Vagina (tissue), 2 donors: Measurements from ENCODE around the gene VWA1. TPM values are rescaled to one million over a fixed set of nuclear protein-coding genes. Genes with fewer than 3 reads are reported as not detected.
"Not testable (repeated sequence)": the region's sequence is repeated elsewhere in the genome, so short reads cannot be mapped to it uniquely, and the experiment has no call there.

Source experiments
- DNase-seq, 2 donors: peaks; one replicate each; pipeline ENCODE4 v3.0.0-alpha.2; 2017; ENCODE audit errors: extremely low spot score in 2 of 2
- H3K27ac ChIP-seq: fragments of 200-600 bp; sonication (generic); one replicate; pipeline ENCODE4 v1.5.1; 2019
- H3K27me3 ChIP-seq: fragments of 200-600 bp; sonication (generic); one replicate; pipeline ENCODE4 v1.5.1; 2019
- H3K36me3 ChIP-seq, 2 donors: fragments of 200-600 bp; sonication (generic); one replicate each; pipeline ENCODE4 v1.5.1; 2017 to 2019
- H3K4me1 ChIP-seq: fragments of 200-600 bp; sonication (generic); one replicate; pipeline ENCODE4 v1.5.1; 2019
- H3K4me3 ChIP-seq, 2 donors: fragments of 200-600 bp; sonication (generic); 1 replicate in 1 of 2; 2 replicates in 1 of 2; pipeline ENCODE4 v1.5.1; 2016 to 2019
- H3K9me3 ChIP-seq: fragments of 200-600 bp; sonication (generic); one replicate; pipeline ENCODE4 v1.5.1; 2019
- CTCF ChIP-seq, 3 experiments: fragments of 450-650 bp in 2 of 3; fragments of 200-600 bp in 1 of 3; sonication (generic) in 1 of 3; IDR thresholded peaks; one replicate each; pipeline ENCODE4 v1.5.1; 2017 to 2019; ENCODE audit warnings: antibody characterized with exemption in 3 of 3, mild to moderate bottlenecking in 2 of 3, moderate library complexity in 2 of 3
- POLR2A ChIP-seq, 2 donors: fragments of 450-650 bp; IDR thresholded peaks; one replicate each; pipeline ENCODE4 v1.6.1; 2017; ENCODE audit warnings: antibody characterized with exemption in 2 of 2, mild to moderate bottlenecking in 2 of 2, moderate library complexity in 2 of 2
- POLR2AphosphoS5 ChIP-seq, 2 donors: sonication (generic); formaldehyde crosslinking; IDR thresholded peaks; one replicate each; pipeline ENCODE4 v1.9.0; 2017; ENCODE audit warnings: antibody characterized with exemption in 2 of 2, mild to moderate bottlenecking in 2 of 2, low read depth in 1 of 2; ENCODE audit not compliant: insufficient read depth in 1 of 2
- intact Hi-C: fragments of 100-400 bp; cut with DNase I; formaldehyde crosslinking; loops from one replicate; pipeline ENCODE4 v1.15.1; 2023
- total RNA-seq: library from RNA; depleted of rRNA; stranded (reverse); fragments of >200 nt; gene quantifications from one replicate; pipeline ENCODE4 v1.2.3, GENCODE V29; 2016

Gene VWA1
- total RNA-seq, 1 donor from 2014 or later: 35.8 TPM

GRCh38 chr1:1411626-1412025, 23.9 kb upstream of the VWA1 start:
- Histone ChIP-seq H3K4me1 (peaks cover 14% of the 10 kb centered on the region), H3K27ac (no peak overlapping the region), H3K4me3 (no peak overlapping the region), H3K36me3 (no peaks in the 10 kb centered on the region), H3K9me3 (no peaks in the 10 kb centered on the region), H3K27me3 (no peaks in the 10 kb centered on the region)
- TF ChIP-seq CTCF (IDR thresholded peaks at IDR 0.05): no peak
- no peak for TF ChIP-seq POLR2A (IDR thresholded peaks at IDR 0.05)
- no peak for TF ChIP-seq POLR2AphosphoS5 (IDR thresholded peaks at IDR 0.05; ENCODE audit: insufficient read depth in 1 of 2, low read depth in 1 of 2)
- intact Hi-C loops: no loop called here
- no peak for DNase-seq

GRCh38 chr1:1412311-1412902, 23.1 kb upstream of the VWA1 start:
- H3K9me3 ChIP-seq, H3K27me3 ChIP-seq, H3K36me3 ChIP-seq, H3K4me3 ChIP-seq, DNase-seq, H3K27ac ChIP-seq, intact Hi-C loops: not testable (repeated sequence)
- peaks cover 13% of the 10 kb centered on the region for H3K4me1 ChIP-seq

GRCh38 chr1:1415751-1416150, 19.7 kb upstream of the VWA1 start:
- Histone ChIP-seq H3K4me3 (no peak overlapping the region), H3K27me3 (no peaks in the 10 kb centered on the region), H3K27ac (no peak overlapping the region), H3K9me3 (no peaks in the 10 kb centered on the region), H3K36me3 (no peaks in the 10 kb centered on the region), H3K4me1 (peaks cover 19% of the 10 kb centered on the region)
- no peak for DNase-seq
- intact Hi-C loops: no loop called here
- TF ChIP-seq CTCF (IDR thresholded peaks at IDR 0.05) (no peak), POLR2AphosphoS5 (IDR thresholded peaks at IDR 0.05; ENCODE audit: insufficient read depth in 1 of 2, low read depth in 1 of 2) (no peak), POLR2A (IDR thresholded peaks at IDR 0.05) (no peak)

GRCh38 chr1:1417396-1417795, 18.1 kb upstream of the VWA1 start:
- peaks cover 36% of the 10 kb centered on the region for H3K4me1 ChIP-seq
- DNase-seq, intact Hi-C loops, H3K27me3 ChIP-seq, H3K36me3 ChIP-seq, H3K27ac ChIP-seq, H3K9me3 ChIP-seq, H3K4me3 ChIP-seq: not testable (repeated sequence)

- peak in 1 of 2 donors; percentile 13 for TF ChIP-seq POLR2AphosphoS5 (IDR thresholded peaks at IDR 0.05; ENCODE audit: insufficient read depth in 1 of 2, low read depth in 1 of 2)
- H3K4me1 ChIP-seq: peaks cover 40% of the 10 kb centered on the region
- DNase-seq, H3K27me3 ChIP-seq, intact Hi-C loops, H3K4me3 ChIP-seq, H3K9me3 ChIP-seq, H3K36me3 ChIP-seq: not testable (repeated sequence)
- peak overlapping the region; percentile 10 for H3K27ac ChIP-seq
These were observed 17.5 kb upstream of the VWA1 start for GRCh38 chr1:1417825-1418463.

- H3K36me3 ChIP-seq: no peaks in the 10 kb centered on the region
- TF ChIP-seq POLR2AphosphoS5 (IDR thresholded peaks at IDR 0.05; ENCODE audit: insufficient read depth in 1 of 2, low read depth in 1 of 2): no peak
- no peak for TF ChIP-seq POLR2A (IDR thresholded peaks at IDR 0.05)
- TF ChIP-seq CTCF (IDR thresholded peaks at IDR 0.05): no peak
- H3K4me3 ChIP-seq: no peak overlapping the region
- no peaks in the 10 kb centered on the region for H3K27me3 ChIP-seq
- H3K9me3 ChIP-seq: no peaks in the 10 kb centered on the region
- DNase-seq: no peak
- intact Hi-C loops: no loop called here
- peak overlapping the region; percentile 70 for H3K27ac ChIP-seq
- peaks cover 40% of the 10 kb centered on the region for H3K4me1 ChIP-seq
These were observed 16.8 kb upstream of the VWA1 start for GRCh38 chr1:1418464-1419362.
